Liver (tissue), 9 donors: Measurements from ENCODE around the gene UQCR10. TPM values are rescaled to one million over a fixed set of nuclear protein-coding genes. Genes with fewer than 3 reads are reported as not detected.
A peak's percentile ranks its signal among the peaks of the same experiment; 100 is the strongest.

Experiments
- DNase-seq: peaks from one replicate; pipeline ENCODE4 v3.0.0-alpha.2; 2017; ENCODE audit warnings: low spot score
- H3K27ac ChIP-seq, 2 donors: one replicate each; pipeline ENCODE4 v1.7.0; 2013; ENCODE audit warnings: inconsistent platforms in 2 of 2, low read length in 2 of 2, control low read depth in 1 of 2, low read depth in 1 of 2, mild to moderate bottlenecking in 1 of 2
- H3K27me3 ChIP-seq, 4 donors: one replicate each; pipeline versions ENCODE4 v1.6.1 to v1.7.0; 2013; ENCODE audit warnings: low read length in 3 of 4, inconsistent platforms in 1 of 4, mild to moderate bottlenecking in 1 of 4, moderate library complexity in 1 of 4; ENCODE audit not compliant: control insufficient read depth in 4 of 4, insufficient read depth in 4 of 4
- H3K36me3 ChIP-seq, 4 donors: one replicate each; pipeline versions ENCODE4 v1.6.1 to v1.7.0; 2013; ENCODE audit warnings: low read length in 3 of 4, mild to moderate bottlenecking in 3 of 4, low read depth in 1 of 4, moderate library complexity in 1 of 4; ENCODE audit not compliant: control insufficient read depth in 4 of 4, insufficient read depth in 3 of 4
- H3K4me1 ChIP-seq, 4 donors: one replicate each; pipeline versions ENCODE4 v1.6.1 to v1.7.0; 2013; ENCODE audit warnings: low read length in 3 of 4, mild to moderate bottlenecking in 3 of 4, moderate library complexity in 1 of 4; ENCODE audit not compliant: control insufficient read depth in 4 of 4, insufficient read depth in 4 of 4
- H3K4me3 ChIP-seq, 3 donors: one replicate each; pipeline versions ENCODE4 v1.6.1 to v1.7.0; 2013; ENCODE audit warnings: low read length in 3 of 3, control low read depth in 1 of 3, low read depth in 1 of 3, mild to moderate bottlenecking in 1 of 3
- H3K9ac ChIP-seq, 2 donors: one replicate each; pipeline ENCODE4 v1.7.0; 2013; ENCODE audit warnings: low read length in 2 of 2, mild to moderate bottlenecking in 2 of 2, moderate library complexity in 2 of 2, control low read depth in 1 of 2, low read depth in 1 of 2
- H3K9me3 ChIP-seq, 4 donors: one replicate each; pipeline versions ENCODE4 v1.6.1 to v1.7.0; 2013; ENCODE audit warnings: low read length in 3 of 4; ENCODE audit not compliant: control insufficient read depth in 4 of 4
- EGR1 ChIP-seq, 2 donors: IDR thresholded peaks; 2 replicates each; pipeline ENCODE4 v1.6.1; 2016 to 2018; ENCODE audit warnings: antibody characterized with exemption in 2 of 2, low read depth in 2 of 2
- FOXA1 ChIP-seq: IDR thresholded peaks from 2 replicates; pipeline ENCODE4 v1.6.1; 2016; ENCODE audit warnings: antibody characterized with exemption
- GABPA ChIP-seq, 2 donors: IDR thresholded peaks in 1 of 2; conservative IDR thresholded peaks in 1 of 2; 2 replicates each; pipeline ENCODE4 v1.6.1; 2016; ENCODE audit warnings: antibody characterized with exemption in 2 of 2, mild to moderate bottlenecking in 1 of 2, moderate library complexity in 1 of 2
- HNF4A ChIP-seq, 2 donors: conservative IDR thresholded peaks; 2 replicates each; pipeline ENCODE4 v1.6.1; 2016; ENCODE audit warnings: antibody characterized with exemption in 2 of 2, mild to moderate bottlenecking in 2 of 2
- HNF4G ChIP-seq: IDR thresholded peaks from 2 replicates; pipeline ENCODE4 v1.6.1; 2016; ENCODE audit warnings: antibody characterized with exemption
- NR2F2 ChIP-seq: IDR thresholded peaks from 2 replicates; pipeline ENCODE4 v1.6.1; 2016; ENCODE audit warnings: antibody characterized with exemption
- RXRA ChIP-seq, 2 donors: IDR thresholded peaks; 2 replicates each; pipeline ENCODE4 v1.6.1; 2017 to 2018; ENCODE audit warnings: antibody characterized with exemption in 2 of 2, mild to moderate bottlenecking in 1 of 2
- SP1 ChIP-seq: IDR thresholded peaks from 2 replicates; pipeline ENCODE4 v1.6.1; 2018; ENCODE audit warnings: antibody characterized with exemption, mild to moderate bottlenecking
- TAF1 ChIP-seq: conservative IDR thresholded peaks from 2 replicates; pipeline ENCODE4 v1.6.1; 2016; ENCODE audit warnings: antibody characterized with exemption, mild to moderate bottlenecking
- ZBTB33 ChIP-seq: IDR thresholded peaks from 2 replicates; pipeline ENCODE4 v1.6.1; 2016; ENCODE audit warnings: antibody characterized with exemption
- WGBS: extraction: QIAGEN DNeasy Blood & Tissue Kit; methylation state at CpG from one replicate; pipeline ENCODE4 v1.1.7; 2013; 5-methylcytosine and 5-hydroxymethylcytosine counted together
- polyA plus RNA-seq, 2 donors: library from polyadenylated mRNA; stranded (reverse) in 1 of 2; unstranded in 1 of 2; fragments of 200-250 nt in 1 of 2; fragments of >200 nt in 1 of 2; fragmentation: Nextera tagmentation in 1 of 2; extraction: Ambion mirVana in 1 of 2; gene quantifications; one replicate each; pipeline versions ENCODE4 v1.2.1 to v1.2.3, GENCODE V29; 2013 to 2015
- total RNA-seq, 2 donors: library from RNA; depleted of rRNA; stranded (reverse); fragments of >200 nt; gene quantifications; one replicate each; pipeline ENCODE4 v1.2.3, GENCODE V29; 2014
- TF ChIP-seq, protein P1 (sequence below): IDR thresholded peaks from 2 replicates; pipeline ENCODE4 v1.6.1; 2016; ENCODE audit warnings: antibody characterized with exemption, mild to moderate bottlenecking
- TF ChIP-seq, protein P2 (sequence below): IDR thresholded peaks from 2 replicates; pipeline ENCODE4 v1.6.1; 2016; ENCODE audit warnings: antibody characterized with exemption
- TF ChIP-seq, protein P3 (sequence below): IDR thresholded peaks from 2 replicates; pipeline ENCODE4 v1.6.1; 2016; ENCODE audit warnings: antibody characterized with exemption
- TF ChIP-seq, protein P4 (sequence below): fragments of 150-350 bp; IDR thresholded peaks from 2 replicates; pipeline ENCODE4 v1.5.1; 2017; ENCODE audit warnings: improper control_type of control experiment, low read depth, low read length; ENCODE audit not compliant: missing input control
- donor health status: healthy.
- donor health status: healthy.
- donor health status: healthy.
- donor health status: healthy.
- donor health status: healthy.

UQCR10 gene
- total and polyA plus RNA-seq, 4 donors: 40.2 to 243 (median 102) TPM

GRCh38 chr22:29773233-29773632 is 6.1 kb downstream of the UQCR10 start:
- Histone ChIP-seq H3K9ac (no peak overlapping the region), H3K4me1 (peaks cover 0 to 11% (median 5%) of the 10 kb centered on the region in 4 donors), H3K9me3 (no peaks in the 10 kb centered on the region), H3K27me3 (no peaks in the 10 kb centered on the region), H3K36me3 (peaks cover 0 to 16% (median 11%) of the 10 kb centered on the region in 4 donors), H3K27ac (no peak overlapping the region), H3K4me3 (no peak overlapping the region)
- TF ChIP-seq, protein P1, sequence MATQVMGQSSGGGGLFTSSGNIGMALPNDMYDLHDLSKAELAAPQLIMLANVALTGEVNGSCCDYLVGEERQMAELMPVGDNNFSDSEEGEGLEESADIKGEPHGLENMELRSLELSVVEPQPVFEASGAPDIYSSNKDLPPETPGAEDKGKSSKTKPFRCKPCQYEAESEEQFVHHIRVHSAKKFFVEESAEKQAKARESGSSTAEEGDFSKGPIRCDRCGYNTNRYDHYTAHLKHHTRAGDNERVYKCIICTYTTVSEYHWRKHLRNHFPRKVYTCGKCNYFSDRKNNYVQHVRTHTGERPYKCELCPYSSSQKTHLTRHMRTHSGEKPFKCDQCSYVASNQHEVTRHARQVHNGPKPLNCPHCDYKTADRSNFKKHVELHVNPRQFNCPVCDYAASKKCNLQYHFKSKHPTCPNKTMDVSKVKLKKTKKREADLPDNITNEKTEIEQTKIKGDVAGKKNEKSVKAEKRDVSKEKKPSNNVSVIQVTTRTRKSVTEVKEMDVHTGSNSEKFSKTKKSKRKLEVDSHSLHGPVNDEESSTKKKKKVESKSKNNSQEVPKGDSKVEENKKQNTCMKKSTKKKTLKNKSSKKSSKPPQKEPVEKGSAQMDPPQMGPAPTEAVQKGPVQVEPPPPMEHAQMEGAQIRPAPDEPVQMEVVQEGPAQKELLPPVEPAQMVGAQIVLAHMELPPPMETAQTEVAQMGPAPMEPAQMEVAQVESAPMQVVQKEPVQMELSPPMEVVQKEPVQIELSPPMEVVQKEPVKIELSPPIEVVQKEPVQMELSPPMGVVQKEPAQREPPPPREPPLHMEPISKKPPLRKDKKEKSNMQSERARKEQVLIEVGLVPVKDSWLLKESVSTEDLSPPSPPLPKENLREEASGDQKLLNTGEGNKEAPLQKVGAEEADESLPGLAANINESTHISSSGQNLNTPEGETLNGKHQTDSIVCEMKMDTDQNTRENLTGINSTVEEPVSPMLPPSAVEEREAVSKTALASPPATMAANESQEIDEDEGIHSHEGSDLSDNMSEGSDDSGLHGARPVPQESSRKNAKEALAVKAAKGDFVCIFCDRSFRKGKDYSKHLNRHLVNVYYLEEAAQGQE: no peak
- DNase-seq: no peak
- 92% methylated on average over 2 of the region's 2 CpGs for WGBS

- WGBS: 94% methylated on average over 5 of the region's 5 CpGs
- Histone ChIP-seq H3K36me3 (no peaks in the 10 kb centered on the region), H3K27ac (no peak overlapping the region), H3K4me3 (no peak overlapping the region), H3K4me1 (peaks cover 15 to 32% (median 24%) of the 10 kb centered on the region in 4 donors), H3K9ac (no peak overlapping the region), H3K27me3 (no peaks in the 10 kb centered on the region), H3K9me3 (no peaks in the 10 kb centered on the region)
- no peak for DNase-seq
- TF ChIP-seq SP1: no peak
These were observed 13.1 kb downstream of the UQCR10 start for GRCh38 chr22:29780220-29780619.

GRCh38 chr22:29780748-29781676 is 13.8 kb downstream of the UQCR10 start:
- 80% methylated on average over 8 of the region's 8 CpGs for WGBS
- peaks cover 15 to 32% (median 26%) of the 10 kb centered on the region in 4 donors for H3K4me1 ChIP-seq
- peak; percentile 44 for DNase-seq
- TF ChIP-seq ZBTB33 (no peak), RXRA (IDR thresholded peaks at IDR 0.05) (no peak), HNF4A (conservative IDR thresholded peaks at IDR 0.05) (no peak), FOXA1 (no peak), NR2F2 (no peak), TAF1 (no peak), HNF4G (no peak), SP1 (no peak), EGR1 (IDR thresholded peaks at IDR 0.05; ENCODE audit: low read depth in 2 of 2) (no peak), GABPA (IDR thresholded peaks at IDR 0.05 in 1 of 2, conservative IDR thresholded peaks at IDR 0.05 in 1 of 2) (no peak)
- TF ChIP-seq, protein P2, sequence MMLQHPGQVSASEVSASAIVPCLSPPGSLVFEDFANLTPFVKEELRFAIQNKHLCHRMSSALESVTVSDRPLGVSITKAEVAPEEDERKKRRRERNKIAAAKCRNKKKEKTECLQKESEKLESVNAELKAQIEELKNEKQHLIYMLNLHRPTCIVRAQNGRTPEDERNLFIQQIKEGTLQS: no peak
- TF ChIP-seq, protein P3, sequence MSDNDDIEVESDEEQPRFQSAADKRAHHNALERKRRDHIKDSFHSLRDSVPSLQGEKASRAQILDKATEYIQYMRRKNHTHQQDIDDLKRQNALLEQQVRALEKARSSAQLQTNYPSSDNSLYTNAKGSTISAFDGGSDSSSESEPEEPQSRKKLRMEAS: no peak
- TF ChIP-seq, protein P1: no peak
- TF ChIP-seq, protein P4, sequence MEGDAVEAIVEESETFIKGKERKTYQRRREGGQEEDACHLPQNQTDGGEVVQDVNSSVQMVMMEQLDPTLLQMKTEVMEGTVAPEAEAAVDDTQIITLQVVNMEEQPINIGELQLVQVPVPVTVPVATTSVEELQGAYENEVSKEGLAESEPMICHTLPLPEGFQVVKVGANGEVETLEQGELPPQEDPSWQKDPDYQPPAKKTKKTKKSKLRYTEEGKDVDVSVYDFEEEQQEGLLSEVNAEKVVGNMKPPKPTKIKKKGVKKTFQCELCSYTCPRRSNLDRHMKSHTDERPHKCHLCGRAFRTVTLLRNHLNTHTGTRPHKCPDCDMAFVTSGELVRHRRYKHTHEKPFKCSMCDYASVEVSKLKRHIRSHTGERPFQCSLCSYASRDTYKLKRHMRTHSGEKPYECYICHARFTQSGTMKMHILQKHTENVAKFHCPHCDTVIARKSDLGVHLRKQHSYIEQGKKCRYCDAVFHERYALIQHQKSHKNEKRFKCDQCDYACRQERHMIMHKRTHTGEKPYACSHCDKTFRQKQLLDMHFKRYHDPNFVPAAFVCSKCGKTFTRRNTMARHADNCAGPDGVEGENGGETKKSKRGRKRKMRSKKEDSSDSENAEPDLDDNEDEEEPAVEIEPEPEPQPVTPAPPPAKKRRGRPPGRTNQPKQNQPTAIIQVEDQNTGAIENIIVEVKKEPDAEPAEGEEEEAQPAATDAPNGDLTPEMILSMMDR: no peak

More at GRCh38 chr22:29780748-29781676, 13.8 kb downstream of the UQCR10 start:
- H3K27ac ChIP-seq: no peak overlapping the region
- H3K27me3 ChIP-seq: no peaks in the 10 kb centered on the region
- H3K36me3 ChIP-seq: no peaks in the 10 kb centered on the region
- H3K4me3 ChIP-seq: no peak overlapping the region
- no peak overlapping the region for H3K9ac ChIP-seq
- H3K9me3 ChIP-seq: no peaks in the 10 kb centered on the region
